K562 (cell line): ENCODE results near the gene NEMP1. TPM values are rescaled to one million over a fixed set of nuclear protein-coding genes. Genes with fewer than 3 reads are reported as not detected.
A peak's percentile ranks its signal among the peaks of the same experiment; 100 is the strongest.

Experiments used
- FOS ChIP-seq: IDR thresholded peaks from 3 replicates; pipeline ENCODE4 v1.6.1; 2011; ENCODE audit not compliant: insufficient read length; ENCODE audit errors: extremely low read depth
- GATAD2B ChIP-seq: fragments of 450-650 bp; IDR thresholded peaks from 2 replicates; pipeline ENCODE4 v1.6.1; 2017; ENCODE audit warnings: mild to moderate bottlenecking, borderline replicate concordance
- HNRNPK ChIP-seq: fragments of 200-400 bp; formaldehyde crosslinking; IDR thresholded peaks from one replicate; pipeline ENCODE4 v1.6.1; 2018; ENCODE audit warnings: mild to moderate bottlenecking, low read depth, low read length; ENCODE audit not compliant: poor library complexity, severe bottlenecking
- HOMEZ ChIP-seq: fragments of 250-450 bp; sonication (Bioruptor Pico); IDR thresholded peaks from 2 replicates; pipeline ENCODE4 v1.4.0; 2020; ENCODE audit warnings: mild to moderate bottlenecking, moderate library complexity
- KAT7 ChIP-seq: sonication (generic); formaldehyde crosslinking; IDR thresholded peaks from 2 replicates; pipeline ENCODE4 v1.8.0; 2022; ENCODE audit warnings: missing genetic modification reagents, mild to moderate bottlenecking, borderline replicate concordance
- KLF16 ChIP-seq: IDR thresholded peaks from 2 replicates; pipeline ENCODE4 v1.6.1; 2016; ENCODE audit warnings: antibody characterized with exemption
- MAZ ChIP-seq, 2 experiments: fragments of 450-650 bp in 1 of 2; sonication (generic) in 1 of 2; formaldehyde crosslinking; IDR thresholded peaks in 1 of 2; conservative IDR thresholded peaks in 1 of 2; 2 replicates each; pipeline versions ENCODE4 v1.4.0 to v1.5.0; 2020; ENCODE audit warnings: mild to moderate bottlenecking in 1 of 2, missing genetic modification reagents in 1 of 2
- PCBP2 ChIP-seq: fragments of 200-400 bp; formaldehyde crosslinking; IDR thresholded peaks from 2 replicates; pipeline ENCODE4 v1.6.1; 2018; ENCODE audit warnings: low read length, low read depth, mild to moderate bottlenecking, moderate library complexity; ENCODE audit not compliant: poor library complexity, severe bottlenecking
- RFX7 ChIP-seq: fragments of 250-450 bp; sonication (Bioruptor Pico); IDR thresholded peaks from 2 replicates; pipeline ENCODE4 v1.5.1; 2021; ENCODE audit warnings: mild to moderate bottlenecking
- SIN3A ChIP-seq, 2 experiments: fragments of 150-350 bp in 1 of 2; IDR thresholded peaks; 2 replicates each; pipeline ENCODE4 v1.6.1; 2011 to 2016; ENCODE audit warnings: borderline replicate concordance in 2 of 2, low read depth in 2 of 2, low read length in 2 of 2, mild to moderate bottlenecking in 2 of 2, moderate library complexity in 2 of 2; ENCODE audit not compliant: control insufficient read depth in 1 of 2
- SIRT6 ChIP-seq: IDR thresholded peaks from one replicate; pipeline ENCODE4 v1.6.1; 2012; ENCODE audit warnings: low read depth, mild to moderate bottlenecking, control low read depth, inconsistent platforms, low read length, moderate library complexity
- SOX6 ChIP-seq: fragments of 450-650 bp; IDR thresholded peaks from 2 replicates; pipeline ENCODE4 v1.6.1; 2014; ENCODE audit warnings: mild to moderate bottlenecking
- SRF ChIP-seq, 2 experiments: fragments of 250-450, 450-650 bp in 1 of 2; sonication (Bioruptor Pico) in 1 of 2; sonication (generic) in 1 of 2; formaldehyde crosslinking; IDR thresholded peaks; 2 replicates each; pipeline versions ENCODE4 v1.5.0 to v1.5.1; 2020 to 2022; ENCODE audit warnings: mild to moderate bottlenecking in 1 of 2, missing genetic modification reagents in 1 of 2
- TBL1XR1 ChIP-seq, 2 experiments: IDR thresholded peaks; 2 replicates each; pipeline ENCODE4 v1.6.1; 2012; ENCODE audit warnings: improper control_type of control experiment in 2 of 2, low read length in 2 of 2, mild to moderate bottlenecking in 1 of 2
- TCF7 ChIP-seq: sonication (generic); IDR thresholded peaks from 2 replicates; pipeline ENCODE4 v1.6.1; 2016; ENCODE audit warnings: antibody characterized with exemption, borderline replicate concordance
- TRIM25 ChIP-seq: fragments of 450-650 bp; IDR thresholded peaks from 2 replicates; pipeline ENCODE4 v1.7.0; 2016; ENCODE audit warnings: borderline replicate concordance
- TSC22D4 ChIP-seq: fragments of 450-650 bp; IDR thresholded peaks from 2 replicates; pipeline ENCODE4 v1.6.1; 2016; ENCODE audit warnings: missing genetic modification characterization, missing biosample characterization, control low read depth
- ZNF57 ChIP-seq: fragments of 450-650 bp; formaldehyde crosslinking; IDR thresholded peaks from 2 replicates; pipeline ENCODE4 v1.4.0; 2020; ENCODE audit warnings: mild to moderate bottlenecking, moderate library complexity
- ZNF583 ChIP-seq: fragments of 250-450 bp; sonication (Bioruptor Pico); IDR thresholded peaks from 2 replicates; pipeline ENCODE4 v1.4.0; 2020
- ZNF76 ChIP-seq: fragments of 250-450 bp; sonication (Bioruptor Pico); IDR thresholded peaks from 2 replicates; pipeline ENCODE4 v1.4.0; 2020; ENCODE audit warnings: mild to moderate bottlenecking, moderate library complexity, borderline replicate concordance
- ZNF778 ChIP-seq: fragments of 450-650 bp; formaldehyde crosslinking; IDR thresholded peaks from 2 replicates; pipeline ENCODE4 v1.4.0; 2020; ENCODE audit warnings: mild to moderate bottlenecking, moderate library complexity
- ZSCAN32 ChIP-seq: fragments of 450-650 bp; formaldehyde crosslinking; IDR thresholded peaks from 2 replicates; pipeline ENCODE4 v1.4.0; 2020; ENCODE audit warnings: mild to moderate bottlenecking, moderate library complexity
- polyA plus RNA-seq, 8 experiments: library from polyadenylated mRNA; depleted of rRNA in 4 of 8; stranded (reverse) in 5 of 8; unstranded in 3 of 8; fragments of >200 nt; fragmentation: Nextera tagmentation in 2 of 8; fragmentation: Illumina TruSeq in 1 of 8; extraction: Ambion mirVana in 2 of 8; extraction: Trizol in 1 of 8; gene quantifications; 2 replicates each; pipeline versions ENCODE4 v1.2.1 to v1.2.3, GENCODE V29; 2011 to 2014; ENCODE audit warnings: inconsistent platforms in 1 of 8, missing spikeins in 1 of 8
- total RNA-seq, 7 experiments: library from RNA; depleted of rRNA in 6 of 7; stranded (reverse); fragments of >200 nt in 6 of 7; fragmentation: Illumina TruSeq in 2 of 7; extraction: Trizol in 2 of 7; gene quantifications; 2 replicates each; pipeline versions ENCODE4 v1.2.1 to v1.2.3, GENCODE V29; 2011 to 2021; ENCODE audit warnings: low replicate concordance in 1 of 7
- TF ChIP-seq, protein P1 (sequence below): fragments of 450-650 bp; IDR thresholded peaks from 2 replicates; pipeline ENCODE4 v1.6.1; 2016; ENCODE audit warnings: antibody characterized with exemption

Gene NEMP1
- total and polyA plus RNA-seq, 9 of the 15 experiments (the other 6 are each of a cell fraction or from before 2014, with no cell fraction given) = 9.5 to 82.2 (median 41.2) TPM

- TF ChIP-seq HOMEZ (CRISPR knock-in tag) (no peak), GATAD2B (no peak), ZNF778 (CRISPR knock-in tag) (no peak), ZNF583 (0 out of 2 replicates have a peak, but pooled peaks have one; percentile 14), TBL1XR1 (IDR thresholded peaks at IDR 0.05; ENCODE audit: low read length in 2 of 2) (no peak), FOS (no peak), ZNF57 (no peak), SIRT6 (no peak), ZSCAN32 (CRISPR knock-in tag) (no peak), KLF16 (0 out of 2 replicates have a peak, but pooled peaks have one; percentile 15), MAZ (CRISPR knock-in tag; conservative IDR thresholded peaks at IDR 0.05 in 1 of 2, IDR thresholded peaks at IDR 0.05 in 1 of 2) (no peak), ZNF76 (CRISPR knock-in tag) (0 out of 2 replicates have a peak, but pooled peaks have one; percentile 67), RFX7 (no peak), KAT7 (CRISPR knock-in tag) (no peak), HNRNPK (no peak), TCF7 (no peak), TRIM25 (no peak), SRF (CRISPR knock-in tag; IDR thresholded peaks at IDR 0.05) (no peak), PCBP2 (no peak), SIN3A (IDR thresholded peaks at IDR 0.05; ENCODE audit: borderline replicate concordance in 2 of 2, control insufficient read depth in 1 of 2, low read depth in 2 of 2, low read length in 2 of 2) (peak in 1 of 2 experiments; percentile 56; a peak in 1 of 4 replicates), SOX6 (no peak), TSC22D4 (no peak)
- TF ChIP-seq, protein P1, sequence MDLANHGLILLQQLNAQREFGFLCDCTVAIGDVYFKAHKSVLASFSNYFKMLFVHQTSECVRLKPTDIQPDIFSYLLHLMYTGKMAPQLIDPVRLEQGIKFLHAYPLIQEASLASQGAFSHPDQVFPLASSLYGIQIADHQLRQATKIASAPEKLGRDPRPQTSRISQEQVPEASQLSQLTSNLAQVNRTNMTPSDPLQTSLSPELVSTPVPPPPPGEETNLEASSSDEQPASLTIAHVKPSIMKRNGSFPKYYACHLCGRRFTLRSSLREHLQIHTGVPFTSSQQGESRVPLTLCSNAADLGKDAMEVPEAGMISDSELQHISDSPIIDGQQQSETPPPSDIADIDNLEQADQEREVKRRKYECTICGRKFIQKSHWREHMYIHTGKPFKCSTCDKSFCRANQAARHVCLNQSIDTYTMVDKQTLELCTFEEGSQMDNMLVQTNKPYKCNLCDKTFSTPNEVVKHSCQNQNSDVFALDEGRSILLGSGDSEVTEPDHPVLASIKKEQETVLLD = no peak
Measured at GRCh38 chr12:57027011-57027804, 51.4 kb downstream of the NEMP1 start (continued).
